Measurements from ENCODE around the gene MNT.

Gene MNT

GRCh38 chr17:2445638-2446037 is 44.8 kb upstream of the MNT start:
- no peak for DNase-seq (ENCODE audit: low read depth in 1 of 2, low spot score in 1 of 2)
- no peaks in the 10 kb centered on the region for H3K27me3 ChIP-seq (ENCODE audit: insufficient read depth, poor library complexity, severe bottlenecking)
- TF ChIP-seq, protein P1, sequence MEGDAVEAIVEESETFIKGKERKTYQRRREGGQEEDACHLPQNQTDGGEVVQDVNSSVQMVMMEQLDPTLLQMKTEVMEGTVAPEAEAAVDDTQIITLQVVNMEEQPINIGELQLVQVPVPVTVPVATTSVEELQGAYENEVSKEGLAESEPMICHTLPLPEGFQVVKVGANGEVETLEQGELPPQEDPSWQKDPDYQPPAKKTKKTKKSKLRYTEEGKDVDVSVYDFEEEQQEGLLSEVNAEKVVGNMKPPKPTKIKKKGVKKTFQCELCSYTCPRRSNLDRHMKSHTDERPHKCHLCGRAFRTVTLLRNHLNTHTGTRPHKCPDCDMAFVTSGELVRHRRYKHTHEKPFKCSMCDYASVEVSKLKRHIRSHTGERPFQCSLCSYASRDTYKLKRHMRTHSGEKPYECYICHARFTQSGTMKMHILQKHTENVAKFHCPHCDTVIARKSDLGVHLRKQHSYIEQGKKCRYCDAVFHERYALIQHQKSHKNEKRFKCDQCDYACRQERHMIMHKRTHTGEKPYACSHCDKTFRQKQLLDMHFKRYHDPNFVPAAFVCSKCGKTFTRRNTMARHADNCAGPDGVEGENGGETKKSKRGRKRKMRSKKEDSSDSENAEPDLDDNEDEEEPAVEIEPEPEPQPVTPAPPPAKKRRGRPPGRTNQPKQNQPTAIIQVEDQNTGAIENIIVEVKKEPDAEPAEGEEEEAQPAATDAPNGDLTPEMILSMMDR (IDR thresholded peaks at IDR 0.05; ENCODE audit: insufficient read depth, low read length), result no peak
- no peak for TF ChIP-seq SPI1 (IDR thresholded peaks at IDR 0.05; ENCODE audit: borderline replicate concordance, low read depth)
- no peak overlapping the region for H3K4me3 ChIP-seq (replicated peaks; ENCODE audit: insufficient read depth, low read length)
- no peak overlapping the region for H3K27ac ChIP-seq (replicated peaks)

DNA sequence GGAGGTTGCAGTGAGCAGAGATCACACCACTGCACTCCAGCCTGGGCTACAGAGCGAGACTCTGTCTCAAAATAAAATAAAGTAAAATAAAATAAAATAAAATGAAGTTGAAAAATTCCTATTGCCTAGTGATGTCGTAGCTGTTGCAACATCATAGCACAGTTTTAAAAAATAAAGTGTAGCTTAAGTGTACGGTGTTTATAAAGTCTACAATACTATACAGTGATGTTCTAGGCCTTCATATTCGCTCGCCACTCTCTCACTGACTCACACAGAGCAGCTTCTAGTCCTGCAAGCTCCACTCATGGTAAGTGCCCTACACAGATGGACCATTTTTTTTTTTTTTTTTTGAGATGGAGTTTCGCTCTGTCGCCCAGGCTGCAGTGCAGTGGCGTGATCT is 43.5 kb upstream of the MNT start:
- no peak overlapping the region for H3K27ac ChIP-seq (replicated peaks)
- H3K27me3 ChIP-seq (ENCODE audit: insufficient read depth, poor library complexity, severe bottlenecking), result no peaks in the 10 kb centered on the region
- TF ChIP-seq SPI1 (IDR thresholded peaks at IDR 0.05; ENCODE audit: borderline replicate concordance, low read depth) (no peak), REST (IDR thresholded peaks at IDR 0.05; ENCODE audit: insufficient replicate concordance, low read depth) (no peak), GABPA (IDR thresholded peaks at IDR 0.05; ENCODE audit: low read depth) (no peak), POLR2AphosphoS5 (IDR thresholded peaks at IDR 0.05; ENCODE audit: low read depth) (no peak)
- TF ChIP-seq, protein P1 (IDR thresholded peaks at IDR 0.05; ENCODE audit: insufficient read depth, low read length), result no peak
- DNase-seq (ENCODE audit: low read depth in 1 of 2, low spot score in 1 of 2), result no peak
- H3K4me3 ChIP-seq (replicated peaks; ENCODE audit: insufficient read depth, low read length), result no peak overlapping the region

- Histone ChIP-seq H3K27ac (replicated peaks) (no peak overlapping the region), H3K4me3 (replicated peaks; ENCODE audit: insufficient read depth, low read length) (no peak overlapping the region)
Measured at GRCh38 chr17:2442166-2442565, 41.3 kb upstream of the MNT start.

More at GRCh38 chr17:2442166-2442565, 41.3 kb upstream of the MNT start:
- TF ChIP-seq SPI1 (IDR thresholded peaks at IDR 0.05; ENCODE audit: borderline replicate concordance, low read depth) (no peak), GABPA (IDR thresholded peaks at IDR 0.05; ENCODE audit: low read depth) (no peak), POLR2AphosphoS5 (IDR thresholded peaks at IDR 0.05; ENCODE audit: low read depth) (no peak), REST (IDR thresholded peaks at IDR 0.05; ENCODE audit: insufficient replicate concordance, low read depth) (no peak)
- TF ChIP-seq, protein P1 (IDR thresholded peaks at IDR 0.05; ENCODE audit: insufficient read depth, low read length), result no peak
- no peaks in the 10 kb centered on the region for H3K27me3 ChIP-seq (ENCODE audit: insufficient read depth, poor library complexity, severe bottlenecking)
- no peak for DNase-seq (ENCODE audit: low read depth in 1 of 2, low spot score in 1 of 2)
